AG09319 (cell line): ENCODE data around the gene FRMPD4.
A peak's percentile ranks its signal among the peaks of the same experiment; 100 is the strongest.

Experiments
- DNase-seq: peaks from one replicate; pipeline ENCODE4 v3.0.0-alpha.2; 2010; ENCODE audit warnings: low read depth; ENCODE audit errors: extremely low read depth
- TF ChIP-seq, protein P1 (sequence below): IDR thresholded peaks from 2 replicates; pipeline ENCODE4 v1.5.1; 2011; ENCODE audit warnings: low read depth, mild to moderate bottlenecking, inconsistent platforms, low read length, moderate library complexity

FRMPD4 gene

DNA sequence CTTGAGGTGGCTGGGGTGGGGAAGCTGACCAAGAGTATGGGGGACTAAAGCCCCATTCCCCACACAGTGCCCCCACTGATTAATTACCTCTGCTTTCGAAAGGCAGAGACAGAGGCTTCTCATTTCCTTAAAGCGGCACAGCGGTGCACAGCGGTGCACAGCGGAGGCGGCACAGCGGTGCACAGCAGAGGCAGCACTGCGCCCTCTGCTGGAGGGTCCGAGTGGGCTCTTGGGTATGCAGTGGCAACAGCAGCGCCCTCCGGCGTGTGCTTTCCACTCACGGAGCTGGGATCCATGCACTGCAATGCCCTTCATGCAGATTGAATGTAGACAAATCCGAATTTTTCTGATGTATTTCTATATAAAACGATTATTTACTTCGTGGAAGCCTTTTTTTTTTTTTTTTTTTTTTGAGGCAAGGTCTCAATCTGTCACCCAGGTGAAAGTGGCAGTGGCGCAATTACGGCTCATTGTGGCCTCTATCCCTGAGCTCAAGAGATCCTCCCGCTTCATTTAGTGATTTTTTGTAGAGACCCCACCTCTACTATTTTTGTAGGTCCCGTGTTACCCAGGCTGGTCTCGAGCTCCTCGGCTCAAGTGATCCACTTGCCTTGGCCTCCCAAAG lies 633.3 kb downstream of the FRMPD4 start:
- DNase-seq = no peak
- TF ChIP-seq, protein P1, sequence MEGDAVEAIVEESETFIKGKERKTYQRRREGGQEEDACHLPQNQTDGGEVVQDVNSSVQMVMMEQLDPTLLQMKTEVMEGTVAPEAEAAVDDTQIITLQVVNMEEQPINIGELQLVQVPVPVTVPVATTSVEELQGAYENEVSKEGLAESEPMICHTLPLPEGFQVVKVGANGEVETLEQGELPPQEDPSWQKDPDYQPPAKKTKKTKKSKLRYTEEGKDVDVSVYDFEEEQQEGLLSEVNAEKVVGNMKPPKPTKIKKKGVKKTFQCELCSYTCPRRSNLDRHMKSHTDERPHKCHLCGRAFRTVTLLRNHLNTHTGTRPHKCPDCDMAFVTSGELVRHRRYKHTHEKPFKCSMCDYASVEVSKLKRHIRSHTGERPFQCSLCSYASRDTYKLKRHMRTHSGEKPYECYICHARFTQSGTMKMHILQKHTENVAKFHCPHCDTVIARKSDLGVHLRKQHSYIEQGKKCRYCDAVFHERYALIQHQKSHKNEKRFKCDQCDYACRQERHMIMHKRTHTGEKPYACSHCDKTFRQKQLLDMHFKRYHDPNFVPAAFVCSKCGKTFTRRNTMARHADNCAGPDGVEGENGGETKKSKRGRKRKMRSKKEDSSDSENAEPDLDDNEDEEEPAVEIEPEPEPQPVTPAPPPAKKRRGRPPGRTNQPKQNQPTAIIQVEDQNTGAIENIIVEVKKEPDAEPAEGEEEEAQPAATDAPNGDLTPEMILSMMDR = peak; percentile 42
